Stimulated activated CD8-positive, alpha-beta memory T cell treated with anti-CD3 and anti-CD28 coated beads, Interleukin-7, amount 100 ng/mL, for 48 hours (primary cell): ENCODE measurements around the gene DCD.

Experiments
- DNase-seq, 2 donors: peaks; one replicate each; pipeline ENCODE4 v3.0.0-alpha.2; 2020; ENCODE audit warnings: low read depth in 1 of 2; ENCODE audit errors: extremely low read depth in 1 of 2

The DCD gene

DNA sequence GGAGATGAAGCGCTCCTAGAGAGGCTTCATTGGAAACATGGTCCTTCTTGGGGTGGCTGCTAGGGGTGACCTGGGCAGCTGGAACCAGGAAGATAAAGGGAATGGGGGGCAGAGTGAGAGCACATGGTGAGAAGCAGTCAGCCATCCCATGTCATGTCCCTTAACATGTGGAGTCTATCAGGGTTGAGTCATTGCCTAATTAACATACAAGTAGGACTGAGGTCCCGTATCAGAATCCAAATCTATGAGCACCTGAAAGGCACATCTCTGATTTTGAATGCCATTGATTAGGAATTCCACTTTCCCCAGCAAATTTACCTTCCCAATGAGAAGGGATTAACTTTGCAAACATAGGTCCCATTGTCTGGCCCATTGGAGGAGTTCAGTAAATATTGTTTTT, 39.4 kb downstream of the DCD start:
- no peak for DNase-seq

DNA sequence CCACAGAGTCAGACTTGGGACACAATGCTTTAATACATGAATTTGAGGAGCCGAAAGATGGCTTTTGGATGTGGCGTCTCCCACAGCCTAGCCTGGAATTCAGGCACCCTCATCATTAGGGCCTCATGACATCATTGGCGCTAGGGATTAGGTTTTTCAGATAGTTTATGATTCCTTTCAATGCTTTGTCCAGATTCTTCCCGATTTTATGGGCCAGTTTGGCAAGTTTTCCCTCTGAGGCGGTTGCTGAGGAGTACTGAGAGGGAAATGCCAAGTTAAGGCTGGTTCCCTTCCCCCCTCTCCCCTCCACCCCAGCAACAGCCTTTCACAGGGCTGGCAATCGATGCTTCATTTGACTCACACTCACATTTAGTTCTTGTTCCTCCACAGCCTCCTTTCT, 40.0 kb downstream of the DCD start:
- no peak for DNase-seq

DNA sequence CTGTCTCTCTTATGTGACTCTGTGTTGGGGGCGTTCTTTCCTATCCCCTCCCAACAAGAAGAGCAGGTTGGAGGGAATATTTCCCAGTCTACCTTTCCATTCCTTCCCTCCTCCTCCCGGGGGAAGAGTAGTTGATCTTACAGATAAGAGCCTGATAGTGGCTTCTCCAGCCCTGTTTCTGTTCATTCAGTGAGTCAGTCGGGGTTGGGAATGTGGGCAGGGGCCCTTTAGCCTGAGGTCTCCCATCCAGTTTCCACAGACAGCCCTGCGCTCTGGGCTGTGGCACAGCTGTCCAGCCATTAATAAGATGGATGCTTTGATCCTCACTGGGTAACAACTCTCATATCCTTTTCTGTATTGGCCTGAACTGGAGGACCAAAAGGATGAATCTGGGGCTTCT, 41.6 kb downstream of the DCD start:
- DNase-seq, result no peak

DNA sequence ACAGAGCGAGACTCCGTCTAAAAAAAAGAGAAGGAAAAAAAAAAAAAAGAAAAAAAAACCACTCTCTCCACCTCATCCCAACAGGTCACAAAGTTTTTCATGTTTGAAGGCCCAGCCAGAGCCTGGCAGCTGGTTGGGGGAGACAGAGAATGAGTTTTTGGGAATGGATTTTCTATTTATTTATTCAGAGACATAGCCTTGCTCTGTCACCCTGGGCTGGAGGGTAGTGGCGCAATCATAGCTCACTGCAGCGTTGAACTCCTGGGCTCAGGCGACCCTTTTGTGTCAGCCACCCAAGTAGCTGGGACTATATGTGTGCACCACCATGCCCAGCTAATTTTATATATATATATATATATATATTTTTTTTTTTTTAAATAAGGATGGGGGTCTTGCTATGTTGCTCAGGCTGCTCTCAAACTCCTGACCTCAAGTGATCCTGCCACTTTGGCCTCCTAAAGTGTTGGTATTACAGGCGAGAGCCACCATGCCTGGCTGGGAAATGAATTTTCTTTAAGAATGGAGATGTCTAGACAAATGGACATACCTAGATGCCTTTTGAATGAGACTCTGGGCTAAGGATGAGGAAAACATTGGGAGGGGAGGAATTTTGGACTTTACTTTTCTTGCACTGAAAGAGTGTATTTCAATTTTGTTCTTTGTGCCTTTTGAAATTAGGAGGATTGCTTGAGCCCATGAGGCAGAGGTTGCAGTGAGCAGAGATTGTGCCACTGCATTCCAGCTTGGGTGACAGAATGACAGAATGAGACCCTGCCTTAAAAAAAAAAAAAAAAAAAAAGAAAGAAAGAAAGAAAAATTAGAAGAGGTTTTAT, 42.8 kb downstream of the DCD start:
- DNase-seq, result no peak

DNA sequence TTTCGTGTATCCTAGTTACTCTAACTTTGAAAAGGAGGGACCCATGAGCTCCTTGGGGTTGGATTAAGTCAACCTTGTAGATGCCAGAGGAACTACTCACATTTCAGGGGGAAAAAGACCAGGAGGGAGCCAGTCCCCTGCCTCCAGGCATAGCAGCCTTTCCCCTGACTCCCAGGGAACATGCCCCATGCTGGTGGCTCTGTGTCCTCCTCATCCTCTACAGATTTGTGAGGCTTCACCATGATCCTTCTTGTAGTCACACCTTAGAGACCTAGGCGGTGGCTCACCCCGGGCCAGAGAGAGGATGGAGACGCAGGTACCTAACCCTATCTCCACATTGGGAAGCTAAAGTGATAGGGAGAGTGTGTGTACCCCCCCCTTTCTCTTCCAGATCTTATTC, 43.7 kb downstream of the DCD start:
- DNase-seq, result no peak

DNA sequence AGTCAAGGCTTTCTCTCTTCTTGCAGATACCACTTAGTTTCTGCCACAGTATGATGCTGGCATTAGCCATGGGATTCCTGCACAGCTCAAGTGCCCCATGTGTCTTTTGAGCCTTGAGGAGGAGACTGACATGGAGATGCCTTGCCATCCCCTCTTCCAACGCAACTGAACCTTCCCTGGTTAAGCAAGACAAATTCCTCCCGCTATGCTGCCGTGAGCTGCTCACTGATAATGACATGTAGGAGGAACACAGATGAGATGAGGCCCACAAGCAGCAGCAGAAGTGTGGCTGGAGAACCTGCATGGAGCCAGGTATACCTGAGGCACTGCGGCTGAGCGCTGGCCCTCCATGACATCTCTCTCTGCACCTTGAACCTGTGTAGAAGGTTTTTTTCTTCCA, 44.3 kb downstream of the DCD start:
- DNase-seq, result no peak

DNA sequence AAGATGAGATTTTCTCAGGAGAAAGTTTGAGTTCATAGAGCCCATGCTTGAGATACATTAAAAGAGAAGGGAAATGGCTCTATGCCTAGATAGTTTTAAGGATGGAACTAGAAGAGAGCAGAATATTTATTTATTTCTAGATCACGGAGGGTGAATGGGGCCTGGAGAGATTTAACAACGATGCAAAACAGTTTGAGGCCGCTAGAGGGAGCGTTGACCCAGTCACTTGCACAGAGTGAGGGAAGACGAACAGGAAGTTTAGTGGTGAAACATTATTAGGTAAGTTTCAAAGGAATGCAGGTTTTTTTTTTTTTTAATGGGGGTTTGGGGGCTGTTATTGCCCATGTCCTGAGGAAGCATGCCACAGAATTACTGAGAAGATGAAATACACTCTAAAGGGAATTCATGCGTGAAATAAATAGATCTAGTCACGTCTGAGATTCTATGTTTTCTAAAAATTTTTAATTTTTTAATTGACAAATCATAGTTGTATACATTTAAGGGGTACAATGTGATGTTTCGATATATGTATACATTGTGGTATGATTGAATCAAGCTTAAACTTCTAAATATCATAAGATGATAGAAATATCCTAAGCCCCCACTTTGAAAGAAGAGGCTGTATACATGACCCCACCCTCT, 44.9 kb downstream of the DCD start:
- DNase-seq, result peak; percentile 21 to 30

DNA sequence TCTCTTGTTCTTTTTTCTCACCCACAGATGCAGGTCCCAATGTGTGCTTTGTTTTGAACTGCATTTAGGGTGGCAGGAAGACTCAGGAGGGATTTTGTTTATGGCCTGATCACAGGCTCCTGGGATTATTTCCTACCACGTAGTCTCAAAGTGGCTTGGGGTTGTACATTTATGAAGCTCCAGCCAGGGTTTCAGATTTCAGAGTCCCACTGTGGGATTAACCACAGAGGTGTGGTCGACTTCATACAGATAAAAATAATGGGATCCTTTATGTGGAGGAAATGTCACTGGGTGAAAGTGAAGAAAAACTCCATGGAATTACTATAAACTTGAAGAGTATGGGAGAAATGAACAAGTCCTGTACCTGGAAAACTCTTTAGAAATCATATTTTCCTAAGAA, 45.5 kb downstream of the DCD start:
- DNase-seq, result no peak

DNA sequence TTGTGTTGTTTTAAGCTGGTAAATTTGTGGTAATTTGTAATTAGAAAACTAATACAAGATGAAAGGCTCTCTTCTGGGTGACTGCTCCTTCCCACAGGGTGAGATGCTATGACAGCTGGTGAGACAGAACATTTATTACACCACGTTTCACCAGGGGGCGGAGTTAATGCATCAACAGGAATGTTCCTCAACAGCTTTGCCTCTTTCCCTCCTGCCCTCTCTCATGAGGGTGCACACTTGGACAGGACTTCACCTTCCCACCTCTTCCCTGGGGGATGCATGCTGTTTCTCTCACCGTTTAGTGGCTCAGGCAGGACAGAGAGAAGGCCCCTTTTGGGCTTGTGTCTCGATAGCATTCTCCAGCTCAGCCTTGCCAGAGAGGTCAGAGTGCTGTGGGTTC, 46.3 kb downstream of the DCD start:
- no peak for DNase-seq

DNA sequence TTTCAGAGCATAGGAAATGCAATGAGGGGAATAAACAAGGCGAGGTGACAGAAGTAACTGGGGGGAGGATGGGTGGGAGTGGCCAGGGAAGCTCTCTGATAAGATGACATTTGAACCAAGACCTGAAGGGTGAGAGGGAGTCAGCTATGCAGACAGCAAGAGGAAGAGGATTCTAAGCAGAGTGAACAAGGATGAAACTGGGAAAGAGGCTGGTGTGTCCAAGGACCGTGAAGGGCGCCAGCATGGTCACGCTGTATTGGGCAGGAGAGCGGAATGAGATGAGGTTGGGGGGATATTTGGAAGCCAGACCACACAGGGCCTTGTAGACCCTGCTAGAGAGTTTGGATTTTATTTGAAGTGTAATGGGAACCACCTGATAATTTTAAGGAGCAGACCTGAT, 49.2 kb downstream of the DCD start:
- DNase-seq, result no peak

DNA sequence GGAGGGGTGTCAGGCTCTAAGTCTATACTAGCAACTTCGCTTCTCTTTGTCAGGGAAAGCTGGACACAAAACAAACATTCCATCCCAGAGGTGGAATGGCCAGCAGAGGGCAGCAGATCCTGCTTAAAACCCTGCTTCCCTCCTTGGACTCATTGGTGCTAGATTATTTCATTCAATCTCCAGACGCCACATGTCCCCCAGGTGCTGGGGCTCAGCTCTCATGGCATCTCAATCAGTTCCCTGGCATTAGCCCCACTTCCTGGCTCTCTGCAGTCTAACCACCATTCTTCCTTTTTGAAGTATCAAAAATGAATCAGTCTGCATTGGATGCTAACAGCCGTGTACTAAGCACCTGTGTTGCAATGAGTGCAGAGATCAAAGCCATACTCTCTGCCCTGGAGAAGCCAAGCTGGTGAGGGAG, 51.6 kb downstream of the DCD start:
- peak in 1 of 2 donors; percentile 11 for DNase-seq

DNA sequence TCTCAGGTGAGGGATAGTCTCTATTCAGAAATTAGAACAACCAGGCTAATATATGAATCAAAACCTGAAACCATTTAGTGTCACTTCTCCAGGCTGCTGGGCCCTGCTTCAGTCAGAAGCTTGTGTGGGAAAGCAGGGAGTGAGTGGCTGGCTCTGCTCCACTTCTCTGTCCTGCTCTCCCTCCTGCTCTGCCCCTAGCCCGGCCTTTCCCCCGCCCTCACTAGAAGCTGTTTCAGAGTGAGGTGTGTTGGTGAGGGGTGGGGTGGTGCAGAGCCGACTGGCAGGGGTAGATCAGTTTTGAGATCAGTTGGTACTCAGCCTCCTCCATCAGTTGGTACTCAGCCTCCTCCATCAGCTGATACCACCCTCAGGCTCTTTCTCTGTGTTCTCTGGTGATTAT, 52.7 kb downstream of the DCD start:
- no peak for DNase-seq
